HG03039 (cell line): ENCODE data around the gene FGFBP3.

Experiments used
- ATAC-seq: cut with Tn5 transposase; IDR thresholded peaks from one replicate; pipeline ENCODE4 v1.9.1; 2021; ENCODE audit warnings: mild to moderate bottlenecking, moderate library complexity; ENCODE audit not compliant: unreplicated experiment

FGFBP3 gene

DNA sequence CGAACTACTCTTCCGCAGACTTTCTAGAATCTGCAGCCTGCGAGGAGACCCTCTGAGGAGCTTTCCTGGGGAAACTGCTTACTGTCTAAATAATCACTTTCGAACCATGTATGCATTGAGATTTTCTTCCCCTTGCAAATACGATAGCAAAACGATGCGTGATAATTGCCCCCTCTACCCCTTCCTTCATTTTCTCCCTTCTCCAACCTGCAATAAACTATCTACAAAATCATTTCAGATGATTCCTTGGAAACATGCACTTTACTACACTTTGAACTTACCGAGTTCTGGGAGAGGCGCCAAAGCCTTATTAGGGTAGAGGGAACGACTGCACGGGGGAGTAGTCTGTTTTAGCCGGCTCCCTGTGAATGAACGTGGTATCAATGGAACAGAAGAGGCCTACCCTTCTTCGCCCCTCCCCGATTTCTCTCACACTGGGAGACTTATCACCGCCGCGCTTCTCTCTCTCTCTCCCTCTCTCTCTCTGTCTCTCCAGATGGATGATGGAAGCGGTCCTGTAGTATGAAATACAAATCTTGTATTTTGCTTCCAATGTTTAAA is at the start of gene FGFBP3:
FGFBP3 (minus strand) TSS at position 370 of the 561 bp plus-strand sequence. CDS start 517 bp downstream, outside the sequence.
- no peak for ATAC-seq

- no peak for ATAC-seq
These were observed 47.8 kb upstream of the FGFBP3 start for GRCh38 chr10:91957091-91957490.

- no peak for ATAC-seq
These were observed 45.8 kb upstream of the FGFBP3 start for GRCh38 chr10:91955114-91955513.

GRCh38 chr10:91953600-91954160 is 44.4 kb upstream of the FGFBP3 start:
- ATAC-seq, result no peak

GRCh38 chr10:91944880-91945630 is 35.8 kb upstream of the FGFBP3 start:
- no peak for ATAC-seq

DNA sequence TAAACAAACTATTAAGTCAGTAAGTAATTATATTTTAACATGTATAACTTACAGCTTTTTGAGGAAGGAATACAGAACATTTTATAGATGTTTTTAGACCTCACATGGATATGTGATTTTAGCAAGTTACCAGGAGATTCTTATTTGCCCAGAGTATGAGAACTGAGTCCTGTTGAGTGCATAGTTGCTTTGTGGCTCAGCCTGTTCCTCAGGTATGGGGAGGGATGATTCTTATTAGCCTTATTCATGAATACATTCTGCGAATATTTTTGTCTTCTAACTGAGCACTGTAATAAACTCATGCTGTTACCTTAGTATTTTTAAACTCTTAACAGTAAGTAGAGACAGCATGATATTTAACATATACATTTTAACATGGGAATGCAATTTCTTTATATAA is 32.1 kb upstream of the FGFBP3 start:
- no peak for ATAC-seq

DNA sequence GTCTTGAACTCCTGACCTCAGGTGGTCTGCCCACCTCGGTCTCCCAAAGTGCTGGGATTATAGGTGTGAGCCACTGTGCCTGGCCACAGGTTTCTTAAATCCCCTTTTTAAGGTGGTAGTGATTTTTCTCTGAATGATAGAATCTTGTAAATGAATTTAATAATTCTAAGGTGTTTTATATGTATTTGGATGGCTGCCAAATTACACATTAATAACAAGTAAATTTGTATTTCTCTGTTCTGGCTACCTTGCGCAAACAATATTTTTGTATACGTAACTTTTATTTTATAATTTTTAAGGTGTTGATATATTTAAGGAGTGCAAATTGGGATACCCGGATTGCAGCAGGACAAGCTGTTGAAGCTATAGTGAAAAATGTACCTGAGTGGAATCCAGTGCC is 30.4 kb upstream of the FGFBP3 start:
- no peak for ATAC-seq

GRCh38 chr10:91935886-91936285 is 26.6 kb upstream of the FGFBP3 start:
- ATAC-seq, result no peak

DNA sequence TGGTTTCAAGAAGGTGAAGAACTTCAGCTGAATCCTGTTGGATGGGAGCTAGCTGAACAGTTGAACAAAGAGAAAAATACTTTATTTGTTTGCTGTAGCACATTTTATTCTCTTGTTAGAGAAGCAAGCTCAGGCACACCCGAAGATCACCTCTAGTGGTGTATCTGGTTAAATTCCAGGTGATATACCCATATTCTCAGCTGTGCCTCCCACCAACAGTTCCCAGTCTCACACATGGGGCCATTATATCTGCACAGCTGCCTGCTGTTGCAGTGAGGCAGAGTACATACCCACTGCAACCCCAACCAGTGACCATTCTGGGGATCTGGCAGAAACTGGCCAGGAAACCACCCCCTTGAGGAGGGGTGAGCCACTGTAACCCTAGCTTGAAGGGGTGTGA is 23.5 kb upstream of the FGFBP3 start:
- no peak for ATAC-seq

- ATAC-seq, result no peak
These were observed 22.4 kb upstream of the FGFBP3 start for GRCh38 chr10:91931526-91932190.

- ATAC-seq, result no peak
These were observed 21.7 kb upstream of the FGFBP3 start for GRCh38 chr10:91930939-91931338.

- no peak for ATAC-seq
These were observed 15.7 kb upstream of the FGFBP3 start for GRCh38 chr10:91925022-91925320.

DNA sequence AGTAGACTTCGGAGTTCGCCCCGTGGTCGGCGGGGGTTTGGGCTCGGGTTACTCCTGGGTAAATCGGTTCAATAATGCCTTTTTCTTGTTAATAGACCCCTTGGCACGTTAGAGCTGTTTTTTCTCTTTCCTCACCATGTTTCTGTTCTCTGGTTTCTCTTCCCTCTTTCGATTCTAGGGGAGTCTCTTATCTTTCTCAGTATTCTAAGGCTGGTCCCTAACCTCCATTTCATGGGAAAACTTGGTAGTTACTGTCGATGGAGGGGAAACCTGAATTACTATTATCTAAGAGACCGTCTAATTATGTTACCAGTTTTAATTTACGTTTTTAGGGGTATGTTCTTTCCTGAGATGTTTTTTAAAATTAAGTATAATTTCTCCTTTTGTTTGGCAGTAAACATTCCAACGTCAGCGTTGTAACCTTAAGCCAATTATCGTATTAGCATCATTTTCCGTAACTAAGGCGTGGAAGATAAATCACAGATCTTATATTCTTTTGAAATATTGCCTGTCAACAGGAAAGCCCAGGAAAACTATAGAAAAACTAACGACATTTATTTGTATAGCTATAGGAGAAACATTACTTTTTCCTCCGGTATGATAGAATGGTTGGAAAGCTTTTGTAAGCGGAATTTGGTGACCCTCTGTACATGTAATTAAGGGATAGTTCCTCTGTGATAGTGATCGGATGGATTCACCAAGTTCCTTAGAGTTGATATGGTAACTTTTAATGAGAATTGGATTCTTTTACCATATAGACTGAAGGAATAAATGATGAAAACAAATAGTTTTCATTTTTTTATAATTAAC is 15.1 kb upstream of the FGFBP3 start:
- ATAC-seq, result peak; percentile 15

GRCh38 chr10:91923371-91924211 is 14.3 kb upstream of the FGFBP3 start, which contains the start of gene BTAF1:
Gene BTAF1 (plus strand): TSS chr10:91923770. CDS start chr10:91924077, 307 bp downstream.
- peak; percentile 97 for ATAC-seq

- ATAC-seq, result no peak
These were observed 10.4 kb upstream of the FGFBP3 start for GRCh38 chr10:91919651-91920050.

DNA sequence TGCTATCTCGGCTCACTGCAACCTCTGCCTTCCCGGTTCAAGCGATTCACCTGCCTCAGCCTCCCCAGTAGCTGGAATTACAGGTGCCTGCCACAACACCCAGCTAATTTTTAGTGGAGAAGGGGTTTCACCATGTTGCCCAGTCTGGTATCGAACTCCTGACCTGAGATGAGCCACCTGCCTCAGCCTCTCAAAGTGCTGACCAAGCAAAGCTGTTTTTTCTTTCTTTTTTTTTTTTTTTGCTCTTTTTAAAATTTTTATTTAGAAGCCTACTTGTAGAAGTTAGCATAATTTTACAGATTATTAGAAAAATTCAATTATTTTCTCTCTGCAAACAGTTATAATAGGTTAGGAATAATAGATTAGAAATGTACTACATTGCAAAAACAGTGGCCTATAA is 1.2 kb upstream of the FGFBP3 start:
- ATAC-seq, result no peak

- ATAC-seq, result peak; percentile 81
These were observed 759 bp downstream of the FGFBP3 start for GRCh38 chr10:91908337-91909116.

- ATAC-seq, result no peak
These were observed 1.4 kb downstream of the FGFBP3 start for GRCh38 chr10:91907914-91908336.

DNA sequence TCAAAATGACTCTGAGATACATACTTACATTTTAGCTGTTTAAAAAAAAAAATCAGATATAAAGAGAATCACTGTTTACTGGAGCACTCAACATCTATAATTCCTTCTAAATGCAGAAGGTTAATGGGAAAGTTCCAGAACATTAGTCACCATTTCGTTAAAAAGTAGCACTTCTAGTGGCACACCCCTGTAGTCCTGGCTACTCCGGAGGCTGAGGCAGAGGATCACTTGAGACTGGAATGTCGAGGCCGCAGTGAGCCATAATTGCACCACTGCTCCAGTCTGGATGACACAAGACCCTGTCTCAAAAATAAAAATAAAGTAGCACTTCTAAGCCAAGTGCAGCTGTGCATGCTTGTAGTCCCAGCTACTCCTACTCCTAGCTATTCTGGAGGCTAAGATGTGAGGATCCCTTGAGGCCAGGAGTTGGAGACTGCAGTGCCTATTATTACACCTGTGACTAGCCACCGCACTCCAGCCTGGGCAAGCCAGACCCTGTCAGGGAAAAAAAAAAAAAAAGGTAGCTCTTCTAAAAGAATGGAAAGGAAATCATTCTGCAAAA is 2.2 kb downstream of the FGFBP3 start:
- no peak for ATAC-seq
